ENCODE measurements around the gene NAA38.

Gene NAA38

GRCh38 chr17:7838090-7839075 is 19.0 kb downstream of the NAA38 start (continued):
- TF ChIP-seq ZSCAN5A (tag by site-specific recombination; IDR thresholded peaks at IDR 0.05) (no peak), ZBTB48 (tag by site-specific recombination; IDR thresholded peaks at IDR 0.05) (peak; percentile 69), ZNF513 (tag by site-specific recombination; IDR thresholded peaks at IDR 0.05) (no peak), ZBTB49 (tag by site-specific recombination; IDR thresholded peaks at IDR 0.05; ENCODE audit: low read depth) (no peak), ZNF211 (tag by site-specific recombination; IDR thresholded peaks at IDR 0.05; ENCODE audit: low read depth) (no peak), ZNF488 (tag by site-specific recombination; IDR thresholded peaks at IDR 0.05) (no peak), ZNF341 (tag by site-specific recombination; IDR thresholded peaks at IDR 0.05; ENCODE audit: low read depth) (peak; percentile 93), ZNF26 (tag by site-specific recombination; IDR thresholded peaks at IDR 0.05) (no peak), ZNF350 (tag by site-specific recombination; IDR thresholded peaks at IDR 0.05) (no peak), ZNF175 (tag by site-specific recombination; IDR thresholded peaks at IDR 0.05) (no peak), ZNF311 (tag by site-specific recombination; IDR thresholded peaks at IDR 0.05; ENCODE audit: borderline replicate concordance) (no peak), PRDM4 (tag by site-specific recombination; IDR thresholded peaks at IDR 0.05) (0 out of 2 replicates have a peak, but pooled peaks have one; percentile 10), ZNF157 (tag by site-specific recombination; IDR thresholded peaks at IDR 0.05) (no peak; the same call in 1 of the 2 replicates), ZNF184 (tag by site-specific recombination; IDR thresholded peaks at IDR 0.05) (no peak), ZNF596 (tag by site-specific recombination; IDR thresholded peaks at IDR 0.05) (no peak), ZNF223 (tag by site-specific recombination; IDR thresholded peaks at IDR 0.05) (no peak), OSR2 (tag by site-specific recombination; IDR thresholded peaks at IDR 0.05) (peak; percentile 15; the same call in 1 of the 2 replicates), ZNF140 (tag by site-specific recombination; IDR thresholded peaks at IDR 0.05) (no peak), KLF8 (tag by site-specific recombination; IDR thresholded peaks at IDR 0.05) (no peak), GLIS1 (tag by site-specific recombination; IDR thresholded peaks at IDR 0.05) (peak; percentile 44), ZNF521 (tag by site-specific recombination; IDR thresholded peaks at IDR 0.05) (no peak), ZSCAN4 (tag by site-specific recombination; IDR thresholded peaks at IDR 0.05) (peak; percentile 73), ZNF585B (tag by site-specific recombination; IDR thresholded peaks at IDR 0.05) (no peak), ZNF24 (tag by site-specific recombination; IDR thresholded peaks at IDR 0.05) (no peak), ZNF544 (tag by site-specific recombination; IDR thresholded peaks at IDR 0.05) (no peak), ZNF19 (tag by site-specific recombination; IDR thresholded peaks at IDR 0.05; ENCODE audit: low read depth) (no peak), ZSCAN16 (tag by site-specific recombination; IDR thresholded peaks at IDR 0.05) (no peak), ZNF558 (tag by site-specific recombination; IDR thresholded peaks at IDR 0.05) (no peak), HOXA7 (CRISPR knock-in tag; IDR thresholded peaks at IDR 0.05; ENCODE audit: borderline replicate concordance) (no peak)

All from HEK293 (cell line).